HCT116 (cell line): ENCODE results near the gene SH2D6. TPM values are rescaled to one million over a fixed set of nuclear protein-coding genes. Genes with fewer than 3 reads are reported as not detected.

Experiments
- ATAC-seq: fragments of 200-7000 bp; cut with Tn5 transposase; 2 replicates; pipeline ENCODE4 v1.9.1; 2020; ENCODE audit warnings: mild to moderate bottlenecking, moderate library complexity
- BruUV-seq: library from RNA; stranded (reverse); fragments of 400-500 nt; replicated peaks from 2 replicates; lab custom pipeline; 2021; lab: Mats Ljungman, UMichigan
- CTCF ChIA-PET: fragments of 300-600 bp; sonication (Branson Sonifier 250); formaldehyde crosslinking; loops from one replicate; lab custom pipeline; 2021; ENCODE audit warnings: antibody characterized with exemption; lab: Charles Lee
- POLR2A ChIA-PET: fragments of 300-600, 350-600 bp; sonication (Branson Sonifier 250); formaldehyde crosslinking; loops from one replicate; lab custom pipeline; 2021; ENCODE audit warnings: antibody characterized with exemption; lab: Charles Lee
- RAD21 ChIA-PET, 2 experiments: fragments of 300-600 bp; sonication (Branson Sonifier 250); formaldehyde crosslinking; loops; one replicate each; lab custom pipeline; 2023; ENCODE audit warnings: low total read pairs in 2 of 2; ENCODE audit not compliant: uncharacterized antibody in 2 of 2, unreplicated experiment in 2 of 2, low non-redundant PET in 1 of 2; lab: Charles Lee
- DNase-seq: peaks from one replicate; pipeline ENCODE4 v3.0.0-alpha.2; 2010; ENCODE audit warnings: low read depth, low spot score
- H2AFZ ChIP-seq: fragments of 200-600 bp; shearing (Covaris generic), sonication (generic); 2 replicates; pipeline ENCODE4 v1.6.1; 2017; ENCODE audit warnings: low read depth, mixed run types, mixed read lengths, antibody characterized with exemption, low read length; ENCODE audit not compliant: poor library complexity, severe bottlenecking
- H3K27ac ChIP-seq: 2 replicates; pipeline ENCODE4 v1.5.1; 2012; ENCODE audit warnings: low read depth, low read length
- H3K27me3 ChIP-seq: fragments of 200-600 bp; sonication (generic); 2 replicates; pipeline ENCODE4 v1.6.1; 2016; ENCODE audit warnings: mixed run types, low read length, mixed read lengths; ENCODE audit not compliant: insufficient read depth
- H3K36me3 ChIP-seq, 2 experiments: fragments of 200-500 bp in 1 of 2; fragments of 200-600 bp in 1 of 2; sonication (Bioruptor generic) in 1 of 2; sonication (generic) in 1 of 2; 2 replicates each; pipeline versions ENCODE4 v1.5.1 to v1.6.1; 2014 to 2016; ENCODE audit warnings: low read length in 2 of 2, inconsistent platforms in 1 of 2, mixed read lengths in 1 of 2, mixed run types in 1 of 2; ENCODE audit not compliant: insufficient read depth in 2 of 2, control insufficient read depth in 1 of 2
- H3K4me1 ChIP-seq, 2 experiments: fragments of 200-600 bp in 1 of 2; sonication (generic) in 1 of 2; 2 replicates each; pipeline versions ENCODE4 v1.5.1 to v1.6.1; 2012 to 2017; ENCODE audit warnings: low read length in 2 of 2, inconsistent platforms in 1 of 2, mild to moderate bottlenecking in 1 of 2, mixed read lengths in 1 of 2, mixed run types in 1 of 2, moderate library complexity in 1 of 2; ENCODE audit not compliant: insufficient read depth in 2 of 2, control insufficient read depth in 1 of 2
- H3K4me2 ChIP-seq: fragments of 200-600 bp; sonication (generic); 2 replicates; pipeline ENCODE4 v1.6.1; 2017; ENCODE audit warnings: mixed run types, low read length, mixed read lengths
- H3K4me3 ChIP-seq, 2 experiments: fragments of 200-600 bp in 1 of 2; sonication (generic) in 1 of 2; replicated peaks in 1 of 2; 2 replicates each; pipeline ENCODE4 v1.5.1; 2011 to 2016; ENCODE audit warnings: low read length in 2 of 2, control low read depth in 1 of 2, low read depth in 1 of 2, mild to moderate bottlenecking in 1 of 2, mixed read lengths in 1 of 2, mixed run types in 1 of 2
- H3K79me2 ChIP-seq: fragments of 200-600 bp; sonication (generic); 2 replicates; pipeline ENCODE4 v1.6.1; 2017; ENCODE audit warnings: mild to moderate bottlenecking, mixed run types, low read length, moderate library complexity, mixed read lengths; ENCODE audit not compliant: insufficient read depth
- H3K9ac ChIP-seq: fragments of 200-600 bp; sonication (generic); 2 replicates; pipeline ENCODE4 v1.6.1; 2016; ENCODE audit warnings: low read length, mixed read lengths
- H3K9me2 ChIP-seq: fragments of 200-600 bp; sonication (generic), shearing (Covaris generic); 2 replicates; pipeline ENCODE4 v1.6.1; 2017; ENCODE audit warnings: mixed run types, mild to moderate bottlenecking, moderate library complexity; ENCODE audit not compliant: insufficient read depth
- H3K9me3 ChIP-seq, 2 experiments: fragments of 200-500 bp in 1 of 2; fragments of 200-600 bp in 1 of 2; sonication (Bioruptor generic) in 1 of 2; sonication (generic) in 1 of 2; 2 replicates each; pipeline ENCODE4 v1.6.1; 2014 to 2017; ENCODE audit warnings: low read length in 2 of 2, mixed read lengths in 2 of 2, inconsistent platforms in 1 of 2, low read depth in 1 of 2, mild to moderate bottlenecking in 1 of 2, mixed run types in 1 of 2, moderate library complexity in 1 of 2; ENCODE audit not compliant: control insufficient read depth in 1 of 2, insufficient read depth in 1 of 2
- H4K20me1 ChIP-seq: fragments of 200-600 bp; sonication (generic), shearing (Covaris generic); 2 replicates; pipeline ENCODE4 v1.6.1; 2017; ENCODE audit warnings: mixed run types, mild to moderate bottlenecking, moderate library complexity; ENCODE audit not compliant: insufficient read depth
- CBX3 ChIP-seq: IDR thresholded peaks from 2 replicates; pipeline ENCODE4 v1.6.1; 2012; ENCODE audit warnings: low read depth
- EGR1 ChIP-seq: IDR thresholded peaks from 2 replicates; pipeline ENCODE4 v1.6.1; 2012; ENCODE audit warnings: low read depth
- ELF1 ChIP-seq: IDR thresholded peaks from 2 replicates; pipeline ENCODE4 v1.6.1; 2012; ENCODE audit warnings: low read depth, borderline replicate concordance
- MAX ChIP-seq: IDR thresholded peaks from 2 replicates; pipeline ENCODE4 v1.6.1; 2012
- POLR2AphosphoS5 ChIP-seq: IDR thresholded peaks from 2 replicates; pipeline ENCODE4 v1.6.1; 2011; ENCODE audit warnings: mild to moderate bottlenecking, low read depth, low read length, moderate library complexity
- RAD21 ChIP-seq: IDR thresholded peaks from 2 replicates; pipeline ENCODE4 v1.6.1; 2012; ENCODE audit warnings: low read depth, mild to moderate bottlenecking
- SP1 ChIP-seq: IDR thresholded peaks from 2 replicates; pipeline ENCODE4 v1.6.1; 2012; ENCODE audit warnings: low read depth
- SRF ChIP-seq: IDR thresholded peaks from 2 replicates; pipeline ENCODE4 v1.6.1; 2012; ENCODE audit warnings: low read depth
- TCF7L2 ChIP-seq: IDR thresholded peaks from 2 replicates; pipeline ENCODE4 v1.7.0; 2011; ENCODE audit warnings: borderline replicate concordance, inconsistent platforms; ENCODE audit not compliant: insufficient read depth, insufficient read length; ENCODE audit errors: extremely low read depth
- ZBTB33 ChIP-seq: IDR thresholded peaks from 2 replicates; pipeline ENCODE4 v1.6.1; 2011; ENCODE audit warnings: mild to moderate bottlenecking, low read length, moderate library complexity; ENCODE audit not compliant: insufficient replicate concordance; ENCODE audit errors: extremely low read depth
- ZFX ChIP-seq: fragments of 450-650 bp; IDR thresholded peaks from 2 replicates; pipeline ENCODE4 v1.6.1; 2017
- intact Hi-C: fragments of 100-400 bp; cut with micrococcal nuclease; formaldehyde crosslinking; loops from 2 replicates; pipeline ENCODE4 v1.10.0; 2022
- total RNA-seq: library from RNA; stranded (reverse); gene quantifications from one replicate; pipeline ENCODE4 v1.2.1, GENCODE V29; 2021; ENCODE audit not compliant: unreplicated experiment

The SH2D6 gene
- total RNA-seq, 1 experiment from 2014 or later = 2.7 TPM

- Histone ChIP-seq H3K4me1 (peaks cover 0 to 6% of the 10 kb centered on the region in 2 experiments; a peak in 1 of 4 replicates), H3K79me2 (peaks cover 12% of the 10 kb centered on the region; the same call in 1 of the 2 replicates), H3K27ac (no peak overlapping the region), H3K9me2 (no peaks in the 10 kb centered on the region), H3K27me3 (no peaks in the 10 kb centered on the region), H3K9ac (no peak overlapping the region), H3K4me3 (no peak overlapping the region), H3K36me3 (peaks cover 15 to 35% of the 10 kb centered on the region in 2 experiments; a peak in 3 of 4 replicates), H2AFZ (no peak overlapping the region), H3K4me2 (no peak overlapping the region), H4K20me1 (no peaks in the 10 kb centered on the region), H3K9me3 (peaks cover 0 to 4% of the 10 kb centered on the region in 2 experiments; a peak in 1 of 4 replicates)
- TF ChIP-seq POLR2AphosphoS5 (no peak), SP1 (no peak), ZBTB33 (no peak), SRF (no peak), CBX3 (no peak), ELF1 (no peak), MAX (no peak), EGR1 (no peak), TCF7L2 (no peak), ZFX (no peak), RAD21 (no peak)
- no TSS peak for BruUV-seq
- DNase-seq (no peak), ATAC-seq (no peak)
- ChIA-PET RAD21 (no interaction called here), CTCF (no interaction called here), POLR2A (no interaction called here)
- intact Hi-C loops = no loop called here
Measured at GRCh38 chr2:85399183-85399455, 19.4 kb upstream of the SH2D6 start.
